ENCODE results near the gene TMEM127. TPM values are rescaled to one million over a fixed set of nuclear protein-coding genes. Genes with fewer than 3 reads are reported as not detected.
A peak's percentile ranks its signal among the peaks of the same experiment; 100 is the strongest.

The TMEM127 gene
- polyA plus RNA-seq, 3 donors = 72.3 to 107 (median 78.5) TPM

GRCh38 chr2:96207073-96207773 lies 58.6 kb downstream of the TMEM127 start:
- Histone ChIP-seq H3K36me3 (replicated peaks in 1 of 2; ENCODE audit: control insufficient read depth in 1 of 2, insufficient read depth in 2 of 2, low read length in 2 of 2) (no peaks in the 10 kb centered on the region), H4K20me1 (ENCODE audit: insufficient read depth, low read length) (peaks cover 49% of the 10 kb centered on the region), H3K27me3 (ENCODE audit: control insufficient read depth in 2 of 2, insufficient read depth in 2 of 2, low read length in 2 of 2) (no peaks in the 10 kb centered on the region), H3K4me1 (ENCODE audit: control insufficient read depth in 1 of 2, insufficient read depth in 2 of 2, low read length in 2 of 2) (peaks cover 61 to 62% of the 10 kb centered on the region in 2 donors), H2AFZ (ENCODE audit: insufficient read depth, low read depth, low read length, poor library complexity, severe bottlenecking) (peak overlapping the region; percentile 53), H3K4me2 (replicated peaks; ENCODE audit: extremely low read depth, low read length, poor library complexity, severe bottlenecking) (peak overlapping the region; percentile 83), H3K4me3 (replicated peaks in 1 of 3; ENCODE audit: low read depth in 2 of 3, low read length in 3 of 3) (peak overlapping the region; percentile 48 to 78 (median 62)), H3K9me3 (replicated peaks in 1 of 2; ENCODE audit: control insufficient read depth in 1 of 2, insufficient read depth in 1 of 2, low read length in 2 of 2) (no peaks in the 10 kb centered on the region), H3K9ac (ENCODE audit: insufficient read depth, low read length, poor library complexity, severe bottlenecking) (peak overlapping the region; percentile 81), H3K79me2 (ENCODE audit: insufficient read depth, low read length) (peaks cover 89% of the 10 kb centered on the region), H3K27ac (ENCODE audit: low read depth in 1 of 2, low read length in 2 of 2) (peak overlapping the region; percentile 73 to 78)
- DNase-seq = no peak
- Mint-ChIP-seq H3K27me3 (ENCODE audit: low read depth in 3 of 3) (peaks cover 0 to 1% (median 0%) of the 10 kb centered on the region in 3 donors), H3K4me3 (peak overlapping the region; percentile 94 to 95), H3K36me3 (peaks cover 13 to 34% of the 10 kb centered on the region in 2 donors), H3K4me1 (peaks cover 66% of the 10 kb centered on the region), H3K27ac (peak overlapping the region; percentile 80 to 97 (median 90)), H3K9me3 (no peaks in the 10 kb centered on the region)
- WGBS (ENCODE audit: insufficient coverage) = 33% methylated on average over 5 of the region's 11 CpGs
- intact Hi-C loops (cut with micrococcal nuclease) = loop anchor here in 1 of 2 donors (5.0 kb wide), 1 partner anchor 35 kb away; no protein-coding TSS in a partner anchor
- TF ChIP-seq, protein P1, sequence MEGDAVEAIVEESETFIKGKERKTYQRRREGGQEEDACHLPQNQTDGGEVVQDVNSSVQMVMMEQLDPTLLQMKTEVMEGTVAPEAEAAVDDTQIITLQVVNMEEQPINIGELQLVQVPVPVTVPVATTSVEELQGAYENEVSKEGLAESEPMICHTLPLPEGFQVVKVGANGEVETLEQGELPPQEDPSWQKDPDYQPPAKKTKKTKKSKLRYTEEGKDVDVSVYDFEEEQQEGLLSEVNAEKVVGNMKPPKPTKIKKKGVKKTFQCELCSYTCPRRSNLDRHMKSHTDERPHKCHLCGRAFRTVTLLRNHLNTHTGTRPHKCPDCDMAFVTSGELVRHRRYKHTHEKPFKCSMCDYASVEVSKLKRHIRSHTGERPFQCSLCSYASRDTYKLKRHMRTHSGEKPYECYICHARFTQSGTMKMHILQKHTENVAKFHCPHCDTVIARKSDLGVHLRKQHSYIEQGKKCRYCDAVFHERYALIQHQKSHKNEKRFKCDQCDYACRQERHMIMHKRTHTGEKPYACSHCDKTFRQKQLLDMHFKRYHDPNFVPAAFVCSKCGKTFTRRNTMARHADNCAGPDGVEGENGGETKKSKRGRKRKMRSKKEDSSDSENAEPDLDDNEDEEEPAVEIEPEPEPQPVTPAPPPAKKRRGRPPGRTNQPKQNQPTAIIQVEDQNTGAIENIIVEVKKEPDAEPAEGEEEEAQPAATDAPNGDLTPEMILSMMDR (IDR thresholded peaks at IDR 0.05) = no peak

DNA sequence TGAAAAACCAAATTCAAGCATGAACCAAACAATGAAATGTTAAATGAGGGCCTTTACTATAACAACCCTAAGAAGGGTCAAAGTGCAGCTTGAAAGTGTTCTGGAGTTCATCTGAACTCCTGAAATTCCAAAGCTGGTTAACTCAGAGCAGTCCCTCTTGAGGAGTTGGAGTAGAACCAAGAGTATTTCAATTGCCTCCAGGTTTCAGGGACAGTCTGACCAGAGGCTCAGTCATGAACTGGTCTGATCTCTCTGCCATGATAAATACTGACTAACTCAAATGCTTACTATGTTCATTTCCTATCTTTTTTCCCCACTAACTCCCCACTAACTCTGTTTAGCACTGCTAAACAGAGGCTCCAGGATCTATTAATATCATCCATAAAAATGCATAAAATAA lies 59.9 kb downstream of the TMEM127 start:
- Histone ChIP-seq H4K20me1 (ENCODE audit: insufficient read depth, low read length) (peaks cover 62% of the 10 kb centered on the region), H3K4me1 (ENCODE audit: control insufficient read depth in 1 of 2, insufficient read depth in 2 of 2, low read length in 2 of 2) (peaks cover 61 to 62% of the 10 kb centered on the region in 2 donors), H3K27ac (ENCODE audit: low read depth in 1 of 2, low read length in 2 of 2) (peak overlapping the region in 1 of 2 donors; percentile 68), H2AFZ (ENCODE audit: insufficient read depth, low read depth, low read length, poor library complexity, severe bottlenecking) (no peak overlapping the region), H3K27me3 (ENCODE audit: control insufficient read depth in 2 of 2, insufficient read depth in 2 of 2, low read length in 2 of 2) (no peaks in the 10 kb centered on the region), H3K79me2 (ENCODE audit: insufficient read depth, low read length) (peaks cover 92% of the 10 kb centered on the region), H3K4me2 (replicated peaks; ENCODE audit: extremely low read depth, low read length, poor library complexity, severe bottlenecking) (peak overlapping the region; percentile 42), H3K36me3 (replicated peaks in 1 of 2; ENCODE audit: control insufficient read depth in 1 of 2, insufficient read depth in 2 of 2, low read length in 2 of 2) (no peaks in the 10 kb centered on the region), H3K9me3 (replicated peaks in 1 of 2; ENCODE audit: control insufficient read depth in 1 of 2, insufficient read depth in 1 of 2, low read length in 2 of 2) (no peaks in the 10 kb centered on the region), H3K4me3 (replicated peaks in 1 of 3; ENCODE audit: low read depth in 2 of 3, low read length in 3 of 3) (peak overlapping the region in 1 of 3 experiments; percentile 24), H3K9ac (ENCODE audit: insufficient read depth, low read length, poor library complexity, severe bottlenecking) (no peak overlapping the region)
- peaks cover 0 to 1% (median 0%) of the 10 kb centered on the region in 3 donors for H3K27me3 Mint-ChIP-seq (ENCODE audit: low read depth in 3 of 3)
- peaks cover 9 to 28% of the 10 kb centered on the region in 2 donors for H3K36me3 Mint-ChIP-seq
- H3K4me3 Mint-ChIP-seq = peak overlapping the region; percentile 42 to 56
- peak overlapping the region; percentile 76 to 91 (median 82) for H3K27ac Mint-ChIP-seq
- no peaks in the 10 kb centered on the region for H3K9me3 Mint-ChIP-seq
- TF ChIP-seq, protein P1 (IDR thresholded peaks at IDR 0.05) = no peak
- DNase-seq = no peak
- peaks cover 74% of the 10 kb centered on the region for H3K4me1 Mint-ChIP-seq
- intact Hi-C loops (cut with micrococcal nuclease) = loop anchor here in 1 of 2 donors (5.0 kb wide), 1 partner anchor 36 kb away; no protein-coding TSS in a partner anchor

All from CD14-positive monocyte (primary cell).